GM10266 (cell line): ENCODE measurements around the gene EIF4G3.

Source experiments
- DNase-seq: peaks from one replicate; pipeline ENCODE4 v3.0.0; 2012; ENCODE audit errors: extremely low spot score
- TF ChIP-seq, protein P1 (sequence below): IDR thresholded peaks from 2 replicates; pipeline ENCODE4 v1.5.1; 2012; ENCODE audit warnings: mild to moderate bottlenecking, low read depth; ENCODE audit not compliant: control insufficient read depth, insufficient read depth; ENCODE audit errors: missing control alignments

EIF4G3 gene

GRCh38 chr1:21168444-21168843 lies 8.3 kb downstream of the EIF4G3 start:
- DNase-seq = no peak
- TF ChIP-seq, protein P1, sequence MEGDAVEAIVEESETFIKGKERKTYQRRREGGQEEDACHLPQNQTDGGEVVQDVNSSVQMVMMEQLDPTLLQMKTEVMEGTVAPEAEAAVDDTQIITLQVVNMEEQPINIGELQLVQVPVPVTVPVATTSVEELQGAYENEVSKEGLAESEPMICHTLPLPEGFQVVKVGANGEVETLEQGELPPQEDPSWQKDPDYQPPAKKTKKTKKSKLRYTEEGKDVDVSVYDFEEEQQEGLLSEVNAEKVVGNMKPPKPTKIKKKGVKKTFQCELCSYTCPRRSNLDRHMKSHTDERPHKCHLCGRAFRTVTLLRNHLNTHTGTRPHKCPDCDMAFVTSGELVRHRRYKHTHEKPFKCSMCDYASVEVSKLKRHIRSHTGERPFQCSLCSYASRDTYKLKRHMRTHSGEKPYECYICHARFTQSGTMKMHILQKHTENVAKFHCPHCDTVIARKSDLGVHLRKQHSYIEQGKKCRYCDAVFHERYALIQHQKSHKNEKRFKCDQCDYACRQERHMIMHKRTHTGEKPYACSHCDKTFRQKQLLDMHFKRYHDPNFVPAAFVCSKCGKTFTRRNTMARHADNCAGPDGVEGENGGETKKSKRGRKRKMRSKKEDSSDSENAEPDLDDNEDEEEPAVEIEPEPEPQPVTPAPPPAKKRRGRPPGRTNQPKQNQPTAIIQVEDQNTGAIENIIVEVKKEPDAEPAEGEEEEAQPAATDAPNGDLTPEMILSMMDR = no peak

- TF ChIP-seq, protein P1 = no peak
- no peak for DNase-seq
These were observed 11.1 kb downstream of the EIF4G3 start for GRCh38 chr1:21165646-21166045.

DNA sequence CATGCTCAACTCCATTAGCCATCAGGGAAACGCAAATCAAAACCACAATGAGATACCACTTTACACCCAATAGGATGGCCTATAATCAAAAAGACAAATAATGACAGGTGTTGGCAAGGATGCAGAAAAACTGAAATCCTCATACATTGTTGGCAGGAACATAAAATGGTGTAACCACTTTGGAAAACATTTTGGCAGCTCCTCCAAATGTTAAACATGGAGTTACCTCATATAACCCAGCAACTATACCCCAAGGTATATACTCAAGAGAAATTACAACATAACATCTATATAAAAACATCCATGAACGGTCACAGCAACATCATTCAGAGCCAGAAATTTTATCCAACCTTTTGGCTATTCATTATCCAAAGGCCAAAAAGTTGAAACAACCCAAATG lies 11.6 kb downstream of the EIF4G3 start:
- DNase-seq = no peak
- TF ChIP-seq, protein P1 = no peak

DNA sequence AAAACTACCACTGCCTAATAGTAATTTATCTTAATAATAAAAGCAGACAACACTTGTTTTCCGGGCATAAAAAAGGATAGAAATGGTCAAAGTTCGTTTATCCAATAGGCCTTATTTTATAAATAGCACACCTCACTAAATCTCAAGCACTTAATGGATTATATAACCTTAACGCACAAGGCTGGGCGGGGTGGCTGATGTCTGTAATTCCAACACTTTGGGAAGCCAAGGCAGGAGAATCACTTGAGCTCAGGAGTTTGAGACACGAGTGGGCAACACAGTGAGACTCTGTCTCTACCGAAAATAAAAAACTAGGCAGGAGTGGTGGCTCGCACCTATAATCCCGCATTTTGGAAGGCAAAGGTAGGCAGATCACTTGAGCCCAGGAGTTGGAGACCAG lies 12.4 kb downstream of the EIF4G3 start:
- TF ChIP-seq, protein P1 = no peak
- DNase-seq = no peak

DNA sequence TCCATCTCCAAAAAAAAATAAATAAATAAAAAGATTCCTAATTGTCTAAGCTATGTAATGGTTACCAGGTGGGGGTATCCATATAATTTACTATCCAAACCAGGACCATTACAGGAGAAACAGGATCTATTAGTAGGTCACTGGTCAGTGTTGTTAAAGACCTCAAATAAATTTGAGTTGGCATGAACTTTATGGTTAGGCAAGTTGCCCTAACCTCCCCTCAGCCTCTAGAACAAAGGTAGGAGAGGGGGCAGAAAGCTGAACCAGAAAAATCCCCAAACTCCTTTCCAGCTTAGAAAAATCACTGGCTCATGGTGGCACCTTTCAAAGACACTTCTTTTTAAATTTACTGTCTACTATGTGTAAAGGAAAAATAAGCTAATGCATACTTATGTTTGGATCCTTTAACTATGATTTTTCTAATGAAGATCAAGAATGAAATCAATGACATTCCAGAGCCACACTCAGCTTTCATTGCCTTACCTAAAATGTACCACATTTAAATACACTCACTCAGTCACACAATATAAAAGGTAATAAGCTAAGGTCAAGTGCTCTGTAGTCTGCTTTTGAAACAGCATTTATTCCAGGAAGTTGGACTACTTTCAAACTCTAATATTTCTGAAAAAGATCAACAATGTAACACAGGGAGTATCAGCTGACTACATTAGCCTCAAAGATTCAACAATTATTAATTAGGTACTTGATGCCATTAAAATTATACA lies 13.8 kb downstream of the EIF4G3 start:
- TF ChIP-seq, protein P1 = no peak
- no peak for DNase-seq

DNA sequence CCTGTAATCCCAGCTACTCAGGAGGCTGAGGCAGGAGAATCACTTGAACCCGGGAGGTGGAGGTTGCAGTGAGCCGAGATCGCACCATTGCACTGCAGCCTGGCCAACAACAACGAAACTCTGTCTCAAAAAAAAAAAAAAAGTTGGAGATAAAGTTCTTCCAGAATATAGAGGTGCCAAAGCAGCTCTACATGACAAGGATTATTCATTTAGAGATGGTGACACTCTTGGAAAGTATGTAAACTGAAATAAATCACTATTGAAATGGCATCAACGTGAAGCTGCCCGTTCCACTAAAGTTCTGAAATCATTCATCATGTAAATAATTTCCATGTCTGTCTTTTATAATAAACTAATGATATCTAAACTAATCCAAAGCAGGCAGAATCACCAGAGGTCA lies 14.9 kb downstream of the EIF4G3 start:
- no peak for DNase-seq
- TF ChIP-seq, protein P1 = no peak

DNA sequence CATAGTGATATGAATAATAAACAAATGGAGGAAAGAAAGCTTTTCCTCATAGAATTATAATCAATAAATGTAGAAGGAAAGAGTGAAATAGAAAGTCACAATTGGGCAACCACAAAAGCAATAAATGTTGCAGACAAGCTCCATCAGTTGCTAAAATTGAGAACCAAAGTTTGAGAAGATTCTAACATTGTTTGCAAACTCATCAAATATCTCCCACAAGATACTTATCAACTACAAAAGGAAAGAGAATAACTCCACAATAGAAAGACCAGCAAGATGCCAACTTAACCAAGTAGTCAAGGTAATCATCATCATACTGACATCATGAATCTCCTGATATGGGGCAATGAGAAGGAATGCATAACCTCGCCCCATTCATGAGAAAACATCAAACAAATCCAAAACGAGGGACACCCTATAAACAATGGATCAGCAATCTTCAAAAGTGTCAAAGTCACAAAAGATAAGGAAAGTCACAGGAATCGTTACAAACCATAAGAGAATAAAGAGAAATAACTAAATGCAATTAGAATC lies 16.4 kb downstream of the EIF4G3 start:
- TF ChIP-seq, protein P1 = no peak
- DNase-seq = no peak
